Central memory CD4-positive, alpha-beta T cell (primary cell): ENCODE results near the gene STAG2.
A peak's percentile ranks its signal among the peaks of the same experiment; 100 is the strongest.
"Not testable (repeated sequence)": the region's sequence is repeated elsewhere in the genome, so short reads cannot be mapped to it uniquely, and the experiment has no call there.

Experiments used
- DNase-seq: peaks from one replicate; pipeline ENCODE4 v3.0.0; 2022

The STAG2 gene

DNA sequence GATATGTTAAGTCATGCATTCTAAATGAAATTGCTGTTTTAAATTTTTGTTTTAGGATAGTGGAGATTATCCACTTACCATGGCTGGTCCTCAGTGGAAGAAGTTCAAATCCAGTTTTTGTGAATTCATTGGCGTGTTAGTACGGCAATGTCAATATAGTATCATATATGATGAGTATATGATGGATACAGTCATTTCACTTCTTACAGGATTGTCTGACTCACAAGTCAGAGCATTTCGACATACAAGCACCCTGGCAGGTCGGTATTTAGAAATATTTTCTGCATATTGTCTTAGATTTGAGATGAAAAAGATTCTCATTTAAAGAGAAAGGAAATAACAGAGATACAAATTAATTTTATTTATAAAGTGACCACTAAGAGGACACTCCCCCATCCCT, 83.6 kb downstream of the STAG2 start:
- no peak for DNase-seq

DNA sequence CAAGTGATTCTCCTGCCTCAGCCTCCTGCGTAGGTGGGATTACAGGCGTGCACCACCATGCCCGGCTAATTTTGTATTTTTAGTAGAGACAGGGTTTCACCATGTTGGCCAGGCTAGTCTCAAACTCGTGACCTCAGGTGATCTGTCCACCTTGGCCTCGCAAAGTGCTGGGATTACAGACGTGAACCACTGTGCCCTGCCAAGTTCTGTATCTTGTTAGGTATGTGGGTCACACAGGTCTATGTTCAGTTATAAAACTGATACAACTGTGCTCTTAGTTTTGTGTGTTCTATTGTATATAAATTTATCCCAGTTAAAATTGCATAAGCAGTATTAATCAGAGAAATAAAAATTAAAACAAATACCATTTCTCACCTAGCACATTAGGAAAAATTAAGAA, 122.9 kb downstream of the STAG2 start:
- DNase-seq = not testable (repeated sequence)

DNA sequence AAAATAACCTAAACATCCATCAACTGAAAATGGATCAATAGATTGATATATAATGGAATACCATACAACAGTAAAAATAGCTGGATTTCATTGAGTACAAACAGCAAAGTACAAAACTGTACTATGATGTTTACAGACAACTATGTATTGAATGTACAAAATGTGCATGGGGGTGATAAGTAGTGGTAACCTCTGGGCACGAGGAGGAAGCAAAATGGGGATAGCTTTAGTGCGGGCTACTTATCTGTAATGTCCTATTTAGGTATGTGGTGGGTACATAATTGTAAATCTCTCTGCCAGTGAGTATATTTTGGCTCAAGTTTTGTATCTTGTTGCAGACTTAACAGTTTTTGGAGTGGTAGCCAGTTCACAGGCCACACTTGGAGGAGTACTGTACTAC, 123.6 kb downstream of the STAG2 start:
- DNase-seq = no peak

DNA sequence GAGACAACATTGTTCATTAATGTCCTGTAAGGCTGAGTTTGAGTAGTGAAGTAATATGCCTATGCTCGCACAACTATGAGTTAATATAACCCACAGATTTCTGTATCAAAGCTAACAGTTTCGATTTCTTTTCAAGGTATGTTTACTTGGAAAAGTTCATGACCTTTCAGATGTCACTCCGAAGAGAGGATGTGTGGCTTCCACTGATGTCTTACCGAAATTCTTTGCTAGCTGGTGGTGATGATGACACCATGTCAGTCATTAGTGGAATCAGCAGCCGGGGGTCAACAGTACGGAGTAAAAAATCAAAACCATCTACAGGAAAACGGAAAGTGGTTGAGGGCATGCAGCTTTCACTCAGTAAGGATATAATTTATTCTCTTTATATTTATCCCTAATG, 124.9 kb downstream of the STAG2 start:
- DNase-seq = peak; percentile 67

DNA sequence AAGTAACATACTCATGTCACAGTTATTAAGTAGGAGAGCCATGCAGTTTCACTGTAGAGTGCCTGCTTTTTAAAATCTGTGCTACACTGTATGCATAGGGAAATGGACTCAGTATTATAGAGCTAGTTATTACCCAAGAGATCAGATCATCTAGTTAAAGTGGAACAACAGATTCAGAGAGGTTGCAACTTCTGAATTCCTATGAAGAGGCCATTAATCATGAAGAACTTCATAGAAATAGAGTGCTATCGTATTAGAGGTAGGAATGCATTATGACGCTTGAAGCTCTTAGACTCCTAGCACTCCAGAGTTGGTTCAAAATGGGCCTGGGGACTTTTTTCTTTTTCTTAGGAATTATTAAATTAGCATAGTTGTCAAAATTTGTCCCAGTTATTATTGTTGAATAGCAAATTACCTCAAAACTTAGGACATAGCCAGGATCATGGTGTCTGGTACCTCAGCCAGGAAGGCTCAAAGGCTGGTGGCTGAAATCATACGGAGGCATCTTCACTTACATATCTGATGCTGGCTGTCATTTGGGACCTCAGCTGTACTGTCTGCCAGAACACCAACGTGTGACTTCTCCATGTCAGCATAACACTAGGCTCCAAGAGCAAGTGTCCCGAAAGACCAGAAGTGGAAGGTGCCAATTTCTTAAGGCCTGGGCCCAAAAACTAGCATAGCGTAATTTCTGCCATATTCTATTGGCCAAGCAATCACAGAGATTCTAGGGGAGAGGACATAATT, 125.7 kb downstream of the STAG2 start:
- no peak for DNase-seq

DNA sequence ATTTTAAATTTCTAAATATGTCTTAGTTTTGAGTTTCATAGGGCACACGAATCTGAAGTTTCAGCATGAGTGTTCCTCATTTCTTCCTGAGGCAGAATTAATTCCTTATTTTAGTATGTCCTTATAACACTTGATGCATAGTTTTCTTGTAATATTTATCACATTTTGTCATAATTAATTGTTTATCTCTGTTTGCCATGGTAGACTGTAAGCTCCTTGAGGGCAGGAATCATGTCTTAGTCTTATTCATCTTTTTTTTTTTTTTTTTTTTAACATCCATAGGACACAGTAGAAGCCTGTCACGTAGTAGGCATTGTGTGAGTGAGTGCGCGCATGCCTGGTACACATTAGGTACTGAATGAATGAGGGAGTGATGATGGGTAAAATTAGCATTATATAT, 131.7 kb downstream of the STAG2 start:
- DNase-seq = no peak

- DNase-seq = no peak
These were observed 135.6 kb downstream of the STAG2 start for GRCh38 chrX:124097116-124097515.

DNA sequence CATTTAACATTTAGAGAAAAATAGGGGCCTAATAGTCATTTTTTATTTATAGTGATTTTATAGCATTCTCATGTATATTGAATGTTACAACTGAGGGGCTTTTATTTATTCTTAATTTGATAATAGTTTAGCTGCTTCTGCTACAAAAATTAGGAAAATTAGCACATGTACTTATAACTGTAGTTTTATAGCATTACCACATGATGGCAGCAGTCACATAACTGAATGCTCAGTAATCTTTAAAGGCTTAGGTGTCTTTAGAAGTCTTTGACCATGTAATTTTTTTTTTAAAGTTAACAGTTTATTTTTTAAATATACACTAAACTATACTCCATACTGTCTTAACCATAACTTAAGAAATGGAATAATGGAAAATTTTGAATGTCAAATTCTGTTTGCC, 136.6 kb downstream of the STAG2 start:
- peak; percentile 15 for DNase-seq

DNA sequence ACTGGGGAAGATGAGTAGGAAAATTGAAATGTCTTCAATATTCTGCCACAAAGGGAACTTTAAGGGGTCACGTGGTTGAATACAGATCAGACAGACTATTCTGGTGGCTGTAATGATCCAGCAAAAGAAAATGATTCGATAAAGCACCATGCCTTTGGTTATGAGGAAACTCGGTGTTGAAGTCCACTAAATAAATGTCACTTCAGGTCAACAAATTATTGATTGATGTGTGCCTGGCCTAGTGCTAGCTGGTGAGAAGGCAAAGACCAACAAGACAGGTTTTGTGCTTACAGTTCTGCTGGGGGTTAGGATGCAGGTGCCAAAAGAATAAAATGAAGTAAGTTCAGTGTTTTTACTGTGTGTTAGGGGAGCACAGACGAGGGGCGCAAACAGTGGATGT, 142.5 kb downstream of the STAG2 start:
- DNase-seq = no peak

DNA sequence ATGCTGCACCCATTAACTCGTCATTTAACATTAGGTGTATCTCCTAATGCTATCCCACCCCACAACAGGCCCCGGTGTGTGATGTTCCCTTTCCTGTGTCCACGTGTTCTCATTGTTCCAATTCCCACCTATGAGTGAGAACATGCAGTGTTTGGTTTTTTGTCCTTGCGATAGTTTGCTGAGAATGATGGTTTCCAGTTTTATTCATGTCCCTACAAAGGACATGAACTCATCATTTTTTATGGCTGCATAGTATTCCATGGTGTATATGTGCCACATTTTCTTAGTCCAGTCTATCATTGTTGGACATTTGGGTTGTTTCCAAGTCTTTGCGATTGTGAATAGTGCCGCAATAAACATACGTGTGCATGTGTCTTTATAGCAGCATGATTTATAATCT, 143.0 kb downstream of the STAG2 start:
- not testable (repeated sequence) for DNase-seq

DNA sequence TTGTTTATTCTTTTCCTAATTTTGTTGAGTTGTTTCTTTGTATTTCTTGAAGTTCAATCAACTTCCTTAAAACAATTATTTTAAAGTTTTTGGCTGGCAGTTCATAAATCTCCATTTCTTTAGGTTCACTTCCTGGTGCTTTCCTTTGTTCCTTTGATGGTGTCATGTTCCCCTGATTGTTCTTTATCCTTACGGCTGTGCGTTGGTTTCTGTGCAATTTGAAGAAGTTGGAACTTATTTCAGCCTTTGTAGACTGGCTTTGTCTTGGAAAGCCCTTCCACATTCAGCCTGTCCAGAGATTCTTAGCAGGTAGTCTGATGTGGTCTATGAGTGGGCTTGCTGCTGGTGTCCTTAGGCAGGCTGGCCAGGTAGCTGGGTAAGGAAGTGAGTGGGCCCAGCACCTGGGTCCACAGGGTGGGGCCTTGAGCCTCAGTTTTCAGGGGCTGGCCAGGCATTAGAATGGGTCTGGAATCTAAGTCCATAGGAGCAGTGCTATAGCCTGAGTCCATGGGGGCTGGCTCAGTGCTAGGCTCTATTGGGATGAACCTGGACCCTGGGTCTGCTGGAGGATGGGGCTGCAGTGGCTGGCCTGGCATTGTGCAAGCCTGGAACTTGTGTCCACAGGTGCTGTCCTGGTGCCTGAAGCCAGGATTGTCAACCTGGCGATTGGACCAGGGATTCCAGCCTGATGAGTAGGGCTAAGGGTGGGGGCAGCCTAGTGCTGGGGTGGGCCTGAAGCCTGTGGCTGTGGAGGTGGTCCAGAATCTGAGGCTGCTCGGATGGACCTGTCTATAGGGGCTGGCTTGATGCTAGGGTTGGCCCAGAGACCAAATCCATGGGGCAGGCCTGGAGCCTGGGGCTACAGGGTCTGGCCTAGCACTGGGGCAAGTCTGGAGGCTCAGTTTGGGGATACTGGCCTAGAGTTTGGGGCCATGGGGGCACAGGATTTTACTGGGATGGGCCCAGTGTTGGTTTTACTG, 152.4 kb downstream of the STAG2 start:
- no peak for DNase-seq

DNA sequence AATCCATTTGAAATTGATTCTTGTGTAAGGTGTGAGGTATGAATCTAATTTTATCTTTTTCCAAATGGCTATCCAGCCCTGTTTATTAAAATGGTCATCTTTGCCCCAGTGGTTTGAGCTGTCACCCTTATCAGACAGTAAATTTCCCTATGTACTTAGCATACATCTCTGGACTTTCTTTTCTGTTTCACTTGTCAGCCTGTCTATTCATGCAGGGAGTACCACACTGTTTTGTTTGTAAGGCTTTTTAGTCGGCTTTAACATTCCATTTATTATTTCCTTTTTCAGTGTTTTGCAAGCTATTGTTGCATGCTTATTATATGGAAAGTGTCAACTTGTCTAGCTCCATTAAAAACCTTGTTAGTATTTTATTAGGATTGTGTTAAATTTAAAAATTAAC, 155.8 kb downstream of the STAG2 start:
- no peak for DNase-seq

GRCh38 chrX:124125471-124125870, 164.0 kb downstream of the STAG2 start:
- DNase-seq = no peak

DNA sequence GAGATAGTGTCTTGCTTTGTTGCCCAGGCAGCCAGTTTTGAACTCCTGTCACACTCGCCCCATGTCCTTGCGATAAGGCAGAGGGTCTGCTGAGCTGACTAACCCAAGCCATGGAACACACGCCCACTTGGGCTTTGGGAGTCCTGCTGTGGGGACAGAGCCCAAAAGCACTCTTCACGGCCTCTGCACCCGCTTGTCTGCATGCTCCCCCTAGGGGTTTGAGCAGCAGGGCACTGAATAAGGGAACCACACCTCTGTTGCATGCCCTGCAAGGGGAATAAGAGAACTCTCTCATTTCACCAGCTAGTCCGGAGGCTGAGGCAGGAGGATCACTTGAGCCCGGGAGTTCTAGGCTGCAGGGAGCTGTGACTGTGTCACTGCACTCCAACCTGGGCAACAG, 166.0 kb downstream of the STAG2 start:
- DNase-seq = no peak

DNA sequence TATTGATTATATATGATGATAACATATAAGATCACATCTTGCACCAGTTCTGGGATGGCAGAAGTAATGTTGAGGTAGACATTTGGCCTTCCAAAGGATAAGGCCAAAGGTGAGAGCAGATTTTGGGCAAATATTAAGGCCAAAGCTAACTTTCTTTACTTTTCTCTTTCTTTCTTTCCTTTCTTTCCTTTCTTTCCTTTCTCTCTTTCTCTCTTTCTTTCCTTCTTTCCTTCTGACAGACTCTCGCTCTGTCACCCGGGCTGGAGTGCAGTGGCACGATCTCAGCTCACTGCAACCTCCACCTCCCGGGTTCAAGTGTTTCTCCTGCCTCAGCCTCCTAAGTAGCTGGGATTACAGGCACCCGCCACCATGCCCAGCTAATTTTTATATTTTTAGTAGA, 170.9 kb downstream of the STAG2 start:
- not testable (repeated sequence) for DNase-seq

GRCh38 chrX:124145749-124146148, 184.2 kb downstream of the STAG2 start:
- DNase-seq = no peak

GRCh38 chrX:124151195-124151594, 189.7 kb downstream of the STAG2 start:
- DNase-seq = no peak
